ENCODE data around the gene BPIFB1.

GRCh38 chr20:33279261-33279910 is 3.6 kb upstream of the BPIFB1 start:
- TF ChIP-seq, protein P1, sequence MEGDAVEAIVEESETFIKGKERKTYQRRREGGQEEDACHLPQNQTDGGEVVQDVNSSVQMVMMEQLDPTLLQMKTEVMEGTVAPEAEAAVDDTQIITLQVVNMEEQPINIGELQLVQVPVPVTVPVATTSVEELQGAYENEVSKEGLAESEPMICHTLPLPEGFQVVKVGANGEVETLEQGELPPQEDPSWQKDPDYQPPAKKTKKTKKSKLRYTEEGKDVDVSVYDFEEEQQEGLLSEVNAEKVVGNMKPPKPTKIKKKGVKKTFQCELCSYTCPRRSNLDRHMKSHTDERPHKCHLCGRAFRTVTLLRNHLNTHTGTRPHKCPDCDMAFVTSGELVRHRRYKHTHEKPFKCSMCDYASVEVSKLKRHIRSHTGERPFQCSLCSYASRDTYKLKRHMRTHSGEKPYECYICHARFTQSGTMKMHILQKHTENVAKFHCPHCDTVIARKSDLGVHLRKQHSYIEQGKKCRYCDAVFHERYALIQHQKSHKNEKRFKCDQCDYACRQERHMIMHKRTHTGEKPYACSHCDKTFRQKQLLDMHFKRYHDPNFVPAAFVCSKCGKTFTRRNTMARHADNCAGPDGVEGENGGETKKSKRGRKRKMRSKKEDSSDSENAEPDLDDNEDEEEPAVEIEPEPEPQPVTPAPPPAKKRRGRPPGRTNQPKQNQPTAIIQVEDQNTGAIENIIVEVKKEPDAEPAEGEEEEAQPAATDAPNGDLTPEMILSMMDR (IDR thresholded peaks at IDR 0.05), result no peak
- TF ChIP-seq EZH2phosphoT487 (IDR thresholded peaks at IDR 0.05), result no peak

Measured in neural progenitor cell (in vitro differentiated cells).